Stimulated activated CD4-positive, alpha-beta T cell treated with anti-CD3 and anti-CD28 coated beads, Interleukin-2, amount 100 ng/mL, for 48 hours (primary cell): ENCODE measurements around the gene GPR108.
"Not testable (repeated sequence)": the region's sequence is repeated elsewhere in the genome, so short reads cannot be mapped to it uniquely, and the experiment has no call there.

Source experiments
- DNase-seq, 2 donors: peaks; one replicate each; pipeline ENCODE4 v3.0.0-alpha.2; 2020

Gene GPR108

DNA sequence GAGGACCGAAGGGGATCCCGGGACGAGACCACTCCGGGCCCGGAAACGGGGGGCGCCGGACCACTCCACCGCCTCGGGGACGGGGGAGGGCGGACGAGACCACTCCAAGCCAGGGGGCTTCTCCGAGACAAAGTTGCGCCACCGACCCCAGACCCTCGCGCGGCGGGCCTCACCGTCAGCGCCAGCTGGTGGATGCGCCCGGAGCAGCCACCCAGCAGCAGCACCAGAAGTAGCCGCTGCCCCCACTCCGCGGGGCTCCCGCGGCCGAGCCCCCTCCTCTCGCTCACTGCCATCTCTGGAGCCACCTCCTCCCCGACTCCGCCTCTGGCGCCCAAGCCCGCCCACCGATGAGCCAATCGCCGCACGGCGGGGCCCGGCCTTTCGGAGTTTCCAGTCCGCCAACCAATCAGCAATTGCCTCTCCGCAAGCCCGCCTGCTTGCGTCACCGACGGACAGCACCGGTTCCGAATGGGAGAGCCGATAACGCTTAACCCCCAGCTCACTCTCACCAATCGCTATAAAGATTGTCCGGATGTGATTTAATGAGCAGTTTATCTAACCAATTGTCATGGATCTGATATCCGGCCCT is at the start of gene GPR108:
Gene GPR108 (minus strand): TSS at position 297 of the 589 bp plus-strand sequence. CDS start 4 bp downstream, at position 293.
- peak; percentile 97 to 98 for DNase-seq

- no peak for DNase-seq
Observed at GRCh38 chr19:6779206-6779605, 41.8 kb upstream of the GPR108 start.

DNA sequence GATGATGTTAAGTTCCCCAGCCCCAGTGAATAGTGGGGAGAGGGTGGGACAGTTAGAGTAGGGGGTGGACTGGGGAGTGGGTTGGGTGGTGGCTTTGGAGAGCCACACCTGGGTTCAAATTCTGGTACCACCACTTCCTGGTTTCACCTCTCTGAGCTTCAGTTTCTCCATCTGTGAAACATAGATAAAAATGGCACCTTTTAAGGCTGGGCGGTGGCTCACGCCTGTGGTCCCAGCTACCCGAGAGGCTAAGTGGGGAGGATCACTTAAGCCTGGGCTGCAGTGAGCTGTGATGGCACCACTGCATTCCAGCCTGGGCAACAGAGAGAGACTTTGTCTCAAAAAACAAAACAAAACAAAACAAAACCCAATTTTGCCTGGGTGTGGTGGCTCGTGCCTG is 41.0 kb upstream of the GPR108 start:
- DNase-seq = no peak

DNA sequence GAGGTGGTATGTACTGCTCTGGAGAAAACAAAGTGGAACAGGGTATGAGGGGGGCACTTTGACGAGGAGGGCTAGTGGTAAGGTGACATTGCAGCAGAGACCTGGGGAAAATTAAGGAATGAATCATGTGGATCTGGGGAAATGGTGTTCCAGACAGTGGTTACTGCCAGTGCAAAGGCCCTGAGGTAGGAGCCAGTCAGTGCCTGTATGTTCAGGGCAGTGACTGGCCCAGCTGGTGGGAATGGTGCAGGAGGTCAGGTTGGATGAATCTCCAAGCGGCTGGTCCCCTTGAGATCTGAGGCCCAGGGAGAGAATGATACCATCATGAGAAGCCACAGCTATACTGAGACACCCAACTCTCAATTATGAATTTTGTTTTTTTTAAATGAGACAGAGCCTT is 40.1 kb upstream of the GPR108 start:
- DNase-seq = no peak

DNA sequence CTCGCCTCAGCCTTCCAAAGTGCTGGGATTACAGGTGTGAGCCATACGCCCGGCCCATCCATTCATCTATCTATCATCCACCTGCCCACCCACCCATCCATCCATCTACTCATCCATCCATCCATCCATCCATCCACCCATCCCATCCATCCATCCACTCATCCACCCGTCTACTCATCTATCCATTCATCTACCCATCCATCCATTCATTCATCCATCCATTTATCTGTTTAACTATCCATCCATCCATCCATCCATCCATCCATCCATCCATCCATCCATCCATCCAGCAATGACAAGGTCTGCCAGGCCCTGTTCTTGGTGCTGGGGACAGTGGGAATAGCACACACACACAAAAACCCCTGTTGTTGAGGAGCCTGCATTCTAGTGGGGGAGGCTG is 39.6 kb upstream of the GPR108 start:
- DNase-seq = no peak

GRCh38 chr19:6776045-6776444 is 38.7 kb upstream of the GPR108 start:
- not testable (repeated sequence) for DNase-seq

- no peak for DNase-seq
Observed at GRCh38 chr19:6774821-6775707, 37.7 kb upstream of the GPR108 start.

DNA sequence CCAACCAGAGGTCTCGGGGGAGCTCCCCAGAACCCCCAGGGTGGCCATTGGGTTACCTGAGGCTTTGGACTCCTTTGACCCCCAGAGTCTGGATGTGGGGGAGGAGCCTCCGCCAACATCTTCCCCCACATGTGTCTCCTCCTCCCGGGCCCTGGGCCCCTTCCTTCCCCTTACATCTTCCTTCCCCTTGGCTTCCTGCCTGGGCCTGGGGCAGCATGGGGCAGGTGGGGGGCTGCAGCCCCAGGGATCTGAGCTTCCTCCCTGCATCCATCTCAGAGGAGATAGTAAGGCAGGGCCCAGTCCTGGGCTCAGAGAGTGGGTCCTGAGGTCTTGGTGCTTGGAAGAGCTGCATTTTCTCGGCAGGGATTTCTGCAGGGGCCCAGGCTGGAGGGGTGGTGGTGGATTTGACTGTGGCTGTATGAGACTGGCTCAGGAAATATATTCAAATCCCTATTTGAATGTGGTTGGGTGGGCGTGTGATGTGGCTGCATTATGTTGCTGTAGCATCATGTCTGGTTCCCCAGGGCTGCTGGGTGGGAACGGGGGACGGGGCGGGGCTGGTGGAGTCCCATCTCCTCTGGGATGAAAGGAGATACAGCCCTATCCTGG is 36.0 kb upstream of the GPR108 start:
- DNase-seq = peak; percentile 48 to 49

- DNase-seq = no peak
Observed at GRCh38 chr19:6772866-6773322, 35.5 kb upstream of the GPR108 start.

DNA sequence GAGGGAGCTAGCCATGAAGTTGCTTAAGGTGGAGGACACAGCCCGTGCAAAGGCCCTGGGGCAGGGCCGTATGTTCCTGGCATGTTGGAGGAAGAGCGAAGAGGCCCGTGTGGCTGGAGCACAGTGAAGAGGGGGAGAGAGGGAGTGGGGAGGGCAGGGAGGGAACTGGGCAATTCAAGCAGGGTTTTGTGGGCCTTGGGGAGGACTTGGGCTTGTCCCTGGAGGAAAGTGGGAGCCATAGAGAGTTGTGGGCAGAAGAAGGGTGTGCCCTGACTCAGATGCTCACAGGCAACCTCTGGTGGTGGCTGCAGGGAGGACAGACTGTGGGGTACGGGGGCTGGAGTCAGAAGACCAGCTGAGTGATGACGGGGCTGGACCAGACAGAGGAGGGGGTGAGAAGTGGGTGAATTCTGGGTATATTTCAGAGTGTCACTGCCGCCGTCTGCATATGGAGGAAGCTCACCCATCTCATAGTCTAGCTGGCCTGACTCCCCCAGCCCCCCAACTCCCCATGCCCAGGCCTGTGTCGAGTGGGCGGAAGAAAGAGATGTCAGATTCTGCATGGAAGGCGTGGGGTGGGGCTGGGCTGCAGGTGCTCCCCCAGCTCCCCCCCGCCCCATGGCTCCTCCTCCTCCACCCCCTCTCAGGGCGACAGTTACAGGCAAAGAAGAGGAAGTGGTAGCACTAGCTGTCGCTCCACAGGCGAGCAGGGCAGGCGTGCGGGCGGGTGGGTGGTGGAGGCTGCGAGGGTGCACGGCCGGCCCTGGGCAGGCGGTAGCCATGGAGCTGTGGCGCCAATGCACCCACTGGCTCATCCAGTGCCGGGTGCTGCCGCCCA is 34.9 kb upstream of the GPR108 start, which contains the start of gene VAV1:
Gene VAV1 (plus strand): TSS at position 681 of the 838 bp plus-strand sequence. CDS start 100 bp downstream, at position 781.
- peak; percentile 57 to 62 for DNase-seq

DNA sequence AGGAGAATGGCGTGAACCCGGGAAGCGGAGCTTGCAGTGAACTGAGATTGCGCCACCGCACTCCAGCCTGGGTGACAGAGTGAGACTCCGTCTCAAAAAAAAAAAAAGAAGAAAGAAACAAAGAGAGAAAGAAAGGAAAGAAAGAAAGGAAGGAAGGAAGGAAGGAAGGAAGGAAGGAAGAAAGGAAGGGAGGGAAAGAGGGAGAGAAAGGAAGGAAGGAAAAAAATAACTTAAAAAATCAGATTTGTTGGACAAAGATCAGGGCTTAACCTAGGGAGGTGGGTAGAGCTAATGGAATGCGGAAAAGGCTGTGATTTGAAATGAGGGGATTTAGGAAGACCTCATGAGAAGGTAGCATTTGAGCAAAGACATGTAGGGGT is 34.3 kb upstream of the GPR108 start:
- DNase-seq = not testable (repeated sequence)

DNA sequence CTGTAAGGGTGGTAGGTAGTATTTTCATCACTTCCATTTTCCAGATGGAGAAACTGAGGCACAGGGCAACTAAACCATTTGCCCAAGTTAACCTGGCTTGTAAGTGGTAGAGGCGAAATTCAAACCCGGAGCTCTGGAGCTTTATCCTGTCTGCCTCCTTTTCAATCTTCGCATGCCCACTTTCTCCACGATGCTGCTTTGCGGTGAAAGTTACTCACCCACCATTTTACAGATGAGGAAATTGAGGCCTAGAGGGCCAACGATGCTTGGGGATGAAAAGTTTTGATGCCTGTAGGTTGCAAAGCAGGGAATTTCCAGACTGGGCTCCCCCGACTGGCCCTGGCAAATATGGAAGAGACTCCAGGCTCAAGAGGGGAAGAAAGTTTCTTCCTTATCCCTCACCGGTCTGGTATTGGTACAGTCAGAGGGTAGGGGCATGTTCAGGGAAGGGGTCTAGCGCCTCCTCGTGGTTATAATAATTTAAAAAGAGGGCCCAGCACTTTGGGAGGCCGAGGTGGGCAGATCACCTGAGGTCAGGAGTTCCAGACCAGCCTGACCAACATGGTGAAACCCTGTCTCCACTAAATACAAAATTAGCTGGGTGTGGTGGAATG is 31.7 kb upstream of the GPR108 start:
- DNase-seq = no peak

DNA sequence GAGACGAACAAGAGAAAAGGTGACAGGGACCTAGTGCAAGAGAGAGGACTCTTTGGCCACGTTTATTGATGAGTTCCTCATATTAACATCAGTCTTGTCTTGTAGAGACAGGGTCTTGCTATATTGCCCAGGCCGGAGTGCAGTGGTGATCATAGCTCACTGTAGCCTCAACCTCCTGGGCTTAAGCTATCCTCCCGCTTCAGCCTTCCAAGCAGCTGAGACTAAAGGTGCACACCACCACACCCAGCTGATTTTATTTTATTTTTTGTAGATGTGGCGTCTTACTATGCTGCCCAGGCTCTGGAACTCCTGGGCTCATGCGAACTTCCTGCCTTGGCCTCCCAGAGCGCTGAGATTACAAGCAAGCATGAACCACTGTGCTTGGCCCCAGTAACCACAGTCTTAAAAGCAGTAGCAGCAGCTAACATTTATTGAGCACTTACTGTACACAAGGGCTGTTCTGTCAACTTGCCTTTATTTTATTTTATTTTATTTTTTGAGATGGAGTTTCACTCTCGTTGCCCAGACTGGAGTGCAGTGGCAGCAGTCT is 30.9 kb upstream of the GPR108 start:
- DNase-seq = no peak

- DNase-seq = peak; percentile 89 to 90
Observed at GRCh38 chr19:6767357-6768235, 30.2 kb upstream of the GPR108 start, which contains the start of gene SH2D3A. Gene SH2D3A (minus strand): TSS chr19:6767435. CDS start chr19:6763748, 3,687 bp downstream.

- DNase-seq = no peak
Observed at GRCh38 chr19:6767081-6767356, 29.6 kb upstream of the GPR108 start.

DNA sequence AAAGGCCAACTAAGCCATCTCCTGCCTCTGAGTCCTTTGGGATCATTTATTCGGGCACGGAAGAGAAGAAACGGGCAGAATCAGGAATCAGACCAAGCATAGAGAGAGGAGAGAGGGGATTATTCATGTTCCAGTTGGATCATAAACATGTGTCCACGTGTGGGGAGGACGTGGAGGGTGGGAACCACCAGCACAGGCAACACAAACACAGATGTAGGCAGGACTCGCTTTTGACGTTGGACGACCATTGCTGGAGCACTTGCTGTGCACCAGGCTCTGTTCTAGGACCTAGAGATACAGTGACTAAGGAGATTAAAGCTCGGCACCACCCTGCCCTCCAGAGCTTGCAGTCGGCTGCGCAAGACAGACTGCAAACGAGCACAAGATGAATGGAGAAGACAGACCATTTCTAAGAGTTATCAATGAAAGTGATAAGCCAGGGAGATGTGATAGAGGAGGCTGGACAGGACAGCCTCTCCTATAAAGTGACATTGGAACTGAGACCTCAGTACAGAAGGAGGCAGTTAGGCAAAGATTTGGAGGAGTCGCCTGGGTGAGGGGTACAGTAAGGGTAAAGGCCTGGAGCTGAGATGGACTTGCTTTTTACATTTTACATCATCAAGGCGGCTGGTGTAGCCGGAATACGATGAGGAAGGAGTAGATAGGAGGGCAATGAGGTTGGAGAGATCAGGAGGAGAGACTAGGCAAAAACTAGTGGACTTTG is 29.1 kb upstream of the GPR108 start:
- DNase-seq = no peak

- DNase-seq = no peak
Observed at GRCh38 chr19:6765738-6766356, 28.5 kb upstream of the GPR108 start.

DNA sequence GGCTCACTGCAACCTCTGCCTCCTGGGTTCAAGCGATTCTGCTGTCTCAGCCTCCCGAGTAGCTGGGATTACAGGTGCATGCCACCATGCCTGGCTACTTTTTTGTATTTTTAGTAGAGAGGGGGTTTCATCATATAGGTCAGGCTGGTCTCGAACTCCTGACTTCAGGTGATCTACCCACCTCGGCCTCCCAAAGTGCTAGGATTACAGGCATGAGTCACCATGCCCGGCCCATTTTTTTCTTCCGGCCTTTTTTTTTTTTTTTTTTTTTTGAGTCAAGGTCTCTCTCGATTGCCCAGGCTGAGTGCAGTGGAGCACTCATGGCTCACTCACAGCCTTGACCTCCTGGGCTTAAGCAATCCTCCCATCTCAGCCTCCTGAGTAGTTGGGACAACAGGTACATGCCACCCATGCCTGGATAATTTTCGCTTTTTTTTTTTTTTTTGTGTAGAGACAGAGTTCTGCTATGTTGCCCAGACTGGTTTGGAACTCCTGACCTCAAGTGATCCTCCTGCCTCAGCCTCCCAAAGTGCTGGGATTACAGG is 24.9 kb upstream of the GPR108 start:
- DNase-seq = not testable (repeated sequence)

- DNase-seq = no peak
Observed at GRCh38 chr19:6761053-6761676, 23.8 kb upstream of the GPR108 start.
